Measurements from ENCODE around the gene BAZ1B. TPM values are rescaled to one million over a fixed set of nuclear protein-coding genes. Genes with fewer than 3 reads are reported as not detected.

BAZ1B gene
- total RNA-seq, 5 donors from 2014 or later (not counting 1 experiment from before 2014, with no cell fraction given): 57.1 to 64.5 (median 63.0) TPM

GRCh38 chr7:73515178-73515577 is 6.9 kb downstream of the BAZ1B start:
- H3K9me3 Mint-ChIP-seq: no peaks in the 10 kb centered on the region
- Histone ChIP-seq H3K4me1 (ENCODE audit: control insufficient read depth in 1 of 2, extremely low read depth in 1 of 2, insufficient read depth in 2 of 2, low read length in 2 of 2) (peaks cover 13 to 38% of the 10 kb centered on the region in 2 experiments), H3K9me3 (no peaks in the 10 kb centered on the region), H3K27ac (ENCODE audit: low read length) (no peak overlapping the region), H3K36me3 (ENCODE audit: control insufficient read depth in 2 of 2, extremely low read depth in 1 of 2, insufficient read depth in 1 of 2, low read length in 1 of 2) (peaks cover 9 to 45% of the 10 kb centered on the region in 2 donors), H3K27me3 (replicated peaks in 1 of 2; ENCODE audit: control insufficient read depth in 2 of 2, extremely low read depth in 1 of 2, insufficient read depth in 2 of 2, low read length in 1 of 2) (no peaks in the 10 kb centered on the region), H3K4me3 (ENCODE audit: control insufficient read depth in 1 of 2, extremely low read depth in 1 of 2, low read length in 1 of 2) (no peak overlapping the region)
- no peaks in the 10 kb centered on the region for H3K27me3 Mint-ChIP-seq
- no peak overlapping the region for H3K27ac Mint-ChIP-seq
- ATAC-seq (replicated peaks in 1 of 4) (peak in 1 of 4 experiments; percentile 52), DNase-seq (peak in 2 of 35 experiments; percentile 12 to 22)
- peaks cover 30% of the 10 kb centered on the region for H3K36me3 Mint-ChIP-seq
- ChIA-PET POLR2A (interaction anchor here (0.5 to 0.6 kb wide), 2 partner anchors 23 to 44 kb away, joined by 3 read pairs; no protein-coding TSS in a partner anchor), CTCF (interaction anchor here in 1 of 2 donors (0.6 kb wide), 1 partner anchor 63 kb away, joined by 5 read pairs; the partner anchor contains the start of gene TBL2)
- H3K4me1 Mint-ChIP-seq: peaks cover 53 to 61% (median 57%) of the 10 kb centered on the region in 3 donors
- no peak overlapping the region for H3K4me3 Mint-ChIP-seq
- WGBS (ENCODE audit: insufficient coverage): no CpG with 5 or more reads among the region's 3 CpGs

GRCh38 chr7:73512018-73512780 is 9.9 kb downstream of the BAZ1B start:
- CTCF ChIA-PET: interaction anchor here in 1 of 2 donors (0.8 to 1.1 kb wide), 2 partner anchors 10 to 55 kb away, joined by 3 read pairs; partner anchors contain the start of gene BAZ1B
- H3K4me1 ChIP-seq (ENCODE audit: control insufficient read depth in 1 of 2, extremely low read depth in 1 of 2, insufficient read depth in 2 of 2, low read length in 2 of 2): peaks cover 0 to 23% of the 10 kb centered on the region in 2 experiments
- H3K27ac ChIP-seq (ENCODE audit: low read length): no peak overlapping the region
- no peak overlapping the region for H3K4me3 Mint-ChIP-seq
- H3K27me3 ChIP-seq (replicated peaks in 1 of 2; ENCODE audit: control insufficient read depth in 2 of 2, extremely low read depth in 1 of 2, insufficient read depth in 2 of 2, low read length in 1 of 2): no peaks in the 10 kb centered on the region
- H3K9me3 Mint-ChIP-seq: no peaks in the 10 kb centered on the region
- H3K4me1 Mint-ChIP-seq: peaks cover 24 to 39% (median 30%) of the 10 kb centered on the region in 3 donors
- no peak for ATAC-seq (replicated peaks in 1 of 4)
- DNase-seq: no peak
- no peak overlapping the region for H3K27ac Mint-ChIP-seq
- no CpG with 5 or more reads among the region's 8 CpGs for WGBS (ENCODE audit: insufficient coverage)
- peaks cover 31% of the 10 kb centered on the region for H3K36me3 Mint-ChIP-seq
- no peaks in the 10 kb centered on the region for H3K27me3 Mint-ChIP-seq
- POLR2A ChIA-PET: interaction anchor here (0.5 to 0.6 kb wide), 3 partner anchors 10 to 66 kb away, joined by 3 to 5 read pairs (median 5); partner anchors contain the start of gene TBL2 (in 1 of the 2)
- no peak overlapping the region for H3K4me3 ChIP-seq (ENCODE audit: control insufficient read depth in 1 of 2, extremely low read depth in 1 of 2, low read length in 1 of 2)
- peaks cover 13 to 60% of the 10 kb centered on the region in 2 donors for H3K36me3 ChIP-seq (ENCODE audit: control insufficient read depth in 2 of 2, extremely low read depth in 1 of 2, insufficient read depth in 1 of 2, low read length in 1 of 2)
- H3K9me3 ChIP-seq: no peaks in the 10 kb centered on the region

GRCh38 chr7:73509463-73509862 is 12.6 kb downstream of the BAZ1B start:
- Mint-ChIP-seq H3K9me3 (no peaks in the 10 kb centered on the region), H3K27me3 (no peaks in the 10 kb centered on the region), H3K27ac (no peak overlapping the region), H3K36me3 (peaks cover 37% of the 10 kb centered on the region), H3K4me3 (no peak overlapping the region), H3K4me1 (peaks cover 25 to 37% (median 27%) of the 10 kb centered on the region in 3 donors)
- H3K4me1 ChIP-seq (ENCODE audit: control insufficient read depth in 1 of 2, extremely low read depth in 1 of 2, insufficient read depth in 2 of 2, low read length in 2 of 2): peaks cover 0 to 11% of the 10 kb centered on the region in 2 experiments
- DNase-seq (no peak), ATAC-seq (replicated peaks in 1 of 4) (no peak)
- H3K4me3 ChIP-seq (ENCODE audit: control insufficient read depth in 1 of 2, extremely low read depth in 1 of 2, low read length in 1 of 2): no peak overlapping the region
- WGBS (ENCODE audit: insufficient coverage): 100% methylated on average over 2 of the region's 5 CpGs
- peaks cover 10 to 65% of the 10 kb centered on the region in 2 donors for H3K36me3 ChIP-seq (ENCODE audit: control insufficient read depth in 2 of 2, extremely low read depth in 1 of 2, insufficient read depth in 1 of 2, low read length in 1 of 2)
- ChIA-PET POLR2A (no interaction called here), CTCF (interaction anchor here in 1 of 2 donors (0.7 kb wide), 1 partner anchor 23 kb away, joined by 4 read pairs; no protein-coding TSS in a partner anchor)
- no peaks in the 10 kb centered on the region for H3K9me3 ChIP-seq
- H3K27ac ChIP-seq (ENCODE audit: low read length): no peak overlapping the region
- H3K27me3 ChIP-seq (replicated peaks in 1 of 2; ENCODE audit: control insufficient read depth in 2 of 2, extremely low read depth in 1 of 2, insufficient read depth in 2 of 2, low read length in 1 of 2): no peaks in the 10 kb centered on the region

GRCh38 chr7:73507556-73507955 is 14.5 kb downstream of the BAZ1B start:
- H3K4me1 ChIP-seq (ENCODE audit: control insufficient read depth in 1 of 2, extremely low read depth in 1 of 2, insufficient read depth in 2 of 2, low read length in 2 of 2): peaks cover 0 to 2% of the 10 kb centered on the region in 2 experiments
- Mint-ChIP-seq H3K36me3 (peaks cover 44% of the 10 kb centered on the region), H3K9me3 (no peaks in the 10 kb centered on the region), H3K27me3 (no peaks in the 10 kb centered on the region), H3K4me3 (no peak overlapping the region), H3K4me1 (peaks cover 14 to 25% (median 16%) of the 10 kb centered on the region in 3 donors), H3K27ac (no peak overlapping the region)
- DNase-seq (no peak), ATAC-seq (replicated peaks in 1 of 4) (no peak)
- no peak overlapping the region for H3K4me3 ChIP-seq (ENCODE audit: control insufficient read depth in 1 of 2, extremely low read depth in 1 of 2, low read length in 1 of 2)
- H3K27ac ChIP-seq (ENCODE audit: low read length): no peak overlapping the region
- H3K9me3 ChIP-seq: no peaks in the 10 kb centered on the region
- H3K27me3 ChIP-seq (replicated peaks in 1 of 2; ENCODE audit: control insufficient read depth in 2 of 2, extremely low read depth in 1 of 2, insufficient read depth in 2 of 2, low read length in 1 of 2): no peaks in the 10 kb centered on the region
- H3K36me3 ChIP-seq (ENCODE audit: control insufficient read depth in 2 of 2, extremely low read depth in 1 of 2, insufficient read depth in 1 of 2, low read length in 1 of 2): peaks cover 10 to 73% of the 10 kb centered on the region in 2 donors
- no CpG with 5 or more reads among the region's 2 CpGs for WGBS (ENCODE audit: insufficient coverage)
- POLR2A ChIA-PET: interaction anchor here in 1 of 2 donors (0.5 kb wide), 1 partner anchor 1171 kb away, joined by 6 read pairs; no protein-coding TSS in a partner anchor
- CTCF ChIA-PET: interaction anchor here in 1 of 2 donors (0.6 kb wide), 1 partner anchor 34 kb away, joined by 5 read pairs; no protein-coding TSS in a partner anchor

DNA sequence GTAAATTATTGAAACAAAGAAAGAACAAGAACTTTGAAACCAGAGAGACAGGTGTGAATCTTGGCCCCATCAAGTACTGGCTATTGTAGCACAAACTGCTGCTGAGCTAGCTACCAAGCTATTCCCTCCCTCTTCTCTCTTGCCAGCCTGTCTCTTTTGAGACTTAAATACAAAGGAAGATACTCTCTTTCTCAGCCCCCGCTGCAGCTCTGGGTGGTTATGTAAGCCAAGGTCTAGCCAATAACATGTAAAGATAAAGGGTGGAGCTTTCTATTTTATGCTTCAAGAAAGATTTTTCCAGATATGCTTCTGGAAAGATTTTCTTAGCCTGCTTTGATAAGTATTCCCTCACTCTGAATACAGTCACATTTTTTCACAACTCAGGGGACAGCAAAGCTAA is 17.2 kb downstream of the BAZ1B start:
- Histone ChIP-seq H3K4me3 (ENCODE audit: control insufficient read depth in 1 of 2, extremely low read depth in 1 of 2, low read length in 1 of 2) (no peak overlapping the region), H3K27me3 (replicated peaks in 1 of 2; ENCODE audit: control insufficient read depth in 2 of 2, extremely low read depth in 1 of 2, insufficient read depth in 2 of 2, low read length in 1 of 2) (no peaks in the 10 kb centered on the region), H3K36me3 (ENCODE audit: control insufficient read depth in 2 of 2, extremely low read depth in 1 of 2, insufficient read depth in 1 of 2, low read length in 1 of 2) (peaks cover 11 to 84% of the 10 kb centered on the region in 2 donors), H3K27ac (ENCODE audit: low read length) (no peak overlapping the region), H3K4me1 (ENCODE audit: control insufficient read depth in 1 of 2, extremely low read depth in 1 of 2, insufficient read depth in 2 of 2, low read length in 2 of 2) (no peaks in the 10 kb centered on the region), H3K9me3 (no peaks in the 10 kb centered on the region)
- DNase-seq: no peak
- ChIA-PET POLR2A (interaction anchor here in 1 of 2 donors (1.6 kb wide), 1 partner anchor 18 kb away, joined by 8 read pairs; the partner anchor contains the start of gene BAZ1B), CTCF (interaction anchor here in 1 of 2 donors (0.5 to 0.8 kb wide), 2 partner anchors 45 to 224 kb away, joined by 3 to 4 read pairs; no protein-coding TSS in a partner anchor)
- peaks cover 47% of the 10 kb centered on the region for H3K36me3 Mint-ChIP-seq
- peaks cover 6 to 18% (median 16%) of the 10 kb centered on the region in 3 donors for H3K4me1 Mint-ChIP-seq
- no peaks in the 10 kb centered on the region for H3K9me3 Mint-ChIP-seq
- peak overlapping the region in 1 of 2 donors; percentile 5 for H3K27ac Mint-ChIP-seq
- no CpG with 5 or more reads among the region's 1 CpG for WGBS (ENCODE audit: insufficient coverage)
- no peak for ATAC-seq (replicated peaks in 1 of 4)
- H3K27me3 Mint-ChIP-seq: no peaks in the 10 kb centered on the region
- no peak overlapping the region for H3K4me3 Mint-ChIP-seq

- ATAC-seq (replicated peaks in 1 of 4) (no peak), DNase-seq (no peak)
- CTCF ChIA-PET: no interaction called here
- POLR2A ChIA-PET: interaction anchor here in 1 of 2 donors (1.6 kb wide), 1 partner anchor 19 kb away, joined by 8 read pairs; the partner anchor contains the start of gene BAZ1B
- Mint-ChIP-seq H3K9me3 (no peaks in the 10 kb centered on the region), H3K4me3 (no peak overlapping the region), H3K27me3 (no peaks in the 10 kb centered on the region), H3K4me1 (peaks cover 6 to 19% (median 16%) of the 10 kb centered on the region in 3 donors), H3K27ac (peak overlapping the region in 1 of 2 donors; percentile 11), H3K36me3 (peaks cover 47% of the 10 kb centered on the region)
- Histone ChIP-seq H3K36me3 (ENCODE audit: control insufficient read depth in 2 of 2, extremely low read depth in 1 of 2, insufficient read depth in 1 of 2, low read length in 1 of 2) (peaks cover 16 to 84% of the 10 kb centered on the region in 2 donors), H3K4me1 (ENCODE audit: control insufficient read depth in 1 of 2, extremely low read depth in 1 of 2, insufficient read depth in 2 of 2, low read length in 2 of 2) (no peaks in the 10 kb centered on the region), H3K4me3 (ENCODE audit: control insufficient read depth in 1 of 2, extremely low read depth in 1 of 2, low read length in 1 of 2) (no peak overlapping the region), H3K9me3 (no peaks in the 10 kb centered on the region), H3K27me3 (replicated peaks in 1 of 2; ENCODE audit: control insufficient read depth in 2 of 2, extremely low read depth in 1 of 2, insufficient read depth in 2 of 2, low read length in 1 of 2) (no peaks in the 10 kb centered on the region), H3K27ac (ENCODE audit: low read length) (no peak overlapping the region)
- WGBS (ENCODE audit: insufficient coverage): 100% methylated on average over 1 of the region's 2 CpGs
These were observed 18.1 kb downstream of the BAZ1B start for GRCh38 chr7:73504017-73504416.

Data from T-cell (primary cell).